ENCODE data around the gene SYNJ1. TPM values are rescaled to one million over a fixed set of nuclear protein-coding genes. Genes with fewer than 3 reads are reported as not detected.

SYNJ1 gene
- total and polyA plus RNA-seq, 2 of the 13 experiments (the other 11 are each of a cell fraction or from before 2014, with no cell fraction given), result 2.0 to 2.7 TPM

DNA sequence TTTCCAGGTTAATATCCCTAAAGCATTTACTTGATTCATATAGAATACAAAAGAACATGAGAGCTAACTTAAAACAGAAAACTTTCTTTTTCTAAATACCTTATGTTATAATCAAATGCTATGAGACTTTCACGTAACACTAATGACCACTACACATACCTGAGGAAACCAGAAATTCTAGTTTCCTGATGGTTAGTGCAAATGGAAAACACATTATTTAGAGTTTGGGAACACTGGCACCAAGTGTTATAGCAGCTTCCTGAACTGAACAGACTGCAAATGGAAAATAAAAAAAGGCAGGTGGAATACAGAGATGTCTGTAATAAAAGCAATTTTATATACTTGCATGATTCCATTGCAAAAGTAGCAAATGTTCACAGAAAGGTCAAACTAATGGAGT is 28.3 kb upstream of the SYNJ1 start (continued):
- TF ChIP-seq ZNF7 (CRISPR knock-in tag; IDR thresholded peaks at IDR 0.05), result no peak
- no peak for TF ChIP-seq ZSCAN21 (CRISPR knock-in tag; IDR thresholded peaks at IDR 0.05; ENCODE audit: borderline replicate concordance)
- TF ChIP-seq GTF3A (CRISPR knock-in tag; conservative IDR thresholded peaks at IDR 0.05), result no peak
- TF ChIP-seq CSRNP2 (CRISPR knock-in tag; conservative IDR thresholded peaks at IDR 0.05; ENCODE audit: low read depth), result no peak
- TF ChIP-seq, protein P1, sequence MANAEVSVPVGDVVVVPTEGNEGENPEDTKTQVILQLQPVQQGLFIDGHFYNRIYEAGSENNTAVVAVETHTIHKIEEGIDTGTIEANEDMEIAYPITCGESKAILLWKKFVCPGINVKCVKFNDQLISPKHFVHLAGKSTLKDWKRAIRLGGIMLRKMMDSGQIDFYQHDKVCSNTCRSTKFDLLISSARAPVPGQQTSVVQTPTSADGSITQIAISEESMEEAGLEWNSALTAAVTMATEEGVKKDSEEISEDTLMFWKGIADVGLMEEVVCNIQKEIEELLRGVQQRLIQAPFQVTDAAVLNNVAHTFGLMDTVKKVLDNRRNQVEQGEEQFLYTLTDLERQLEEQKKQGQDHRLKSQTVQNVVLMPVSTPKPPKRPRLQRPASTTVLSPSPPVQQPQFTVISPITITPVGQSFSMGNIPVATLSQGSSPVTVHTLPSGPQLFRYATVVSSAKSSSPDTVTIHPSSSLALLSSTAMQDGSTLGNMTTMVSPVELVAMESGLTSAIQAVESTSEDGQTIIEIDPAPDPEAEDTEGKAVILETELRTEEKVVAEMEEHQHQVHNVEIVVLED (CRISPR knock-in tag; IDR thresholded peaks at IDR 0.05; ENCODE audit: borderline replicate concordance), result no peak
- TF ChIP-seq FUBP1 (CRISPR knock-in tag; IDR thresholded peaks at IDR 0.05; ENCODE audit: borderline replicate concordance), result no peak
- no peak for TF ChIP-seq MXI1 (IDR thresholded peaks at IDR 0.05; ENCODE audit: borderline replicate concordance, low read depth, low read length)
- TF ChIP-seq, protein P2, sequence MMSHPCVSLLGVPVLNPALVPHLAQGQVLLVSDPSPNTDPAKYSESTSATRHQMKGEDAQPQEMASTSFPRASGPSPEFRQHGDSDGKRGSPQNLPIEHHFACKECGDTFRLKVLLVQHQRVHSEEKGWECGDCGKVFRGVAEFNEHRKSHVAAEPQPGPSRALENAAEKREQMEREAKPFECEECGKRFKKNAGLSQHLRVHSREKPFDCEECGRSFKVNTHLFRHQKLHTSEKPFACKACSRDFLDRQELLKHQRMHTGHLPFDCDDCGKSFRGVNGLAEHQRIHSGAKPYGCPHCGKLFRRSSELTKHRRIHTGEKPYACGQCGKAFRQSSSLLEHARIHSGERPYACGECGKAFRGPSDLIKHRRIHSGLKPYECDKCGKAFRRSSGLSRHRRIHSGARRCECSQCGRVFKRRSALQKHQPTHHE (CRISPR knock-in tag; IDR thresholded peaks at IDR 0.05; ENCODE audit: borderline replicate concordance), result no peak
- TF ChIP-seq, protein P3, sequence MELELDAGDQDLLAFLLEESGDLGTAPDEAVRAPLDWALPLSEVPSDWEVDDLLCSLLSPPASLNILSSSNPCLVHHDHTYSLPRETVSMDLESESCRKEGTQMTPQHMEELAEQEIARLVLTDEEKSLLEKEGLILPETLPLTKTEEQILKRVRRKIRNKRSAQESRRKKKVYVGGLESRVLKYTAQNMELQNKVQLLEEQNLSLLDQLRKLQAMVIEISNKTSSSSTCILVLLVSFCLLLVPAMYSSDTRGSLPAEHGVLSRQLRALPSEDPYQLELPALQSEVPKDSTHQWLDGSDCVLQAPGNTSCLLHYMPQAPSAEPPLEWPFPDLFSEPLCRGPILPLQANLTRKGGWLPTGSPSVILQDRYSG (CRISPR knock-in tag; IDR thresholded peaks at IDR 0.05), result no peak
- TF ChIP-seq ZIK1 (CRISPR knock-in tag; IDR thresholded peaks at IDR 0.05; ENCODE audit: borderline replicate concordance, low read depth), result no peak
- TF ChIP-seq ZNF343 (CRISPR knock-in tag; IDR thresholded peaks at IDR 0.05), result no peak
- no peak for TF ChIP-seq ATRX (CRISPR knock-in tag; IDR thresholded peaks at IDR 0.05; ENCODE audit: borderline replicate concordance)
